Activated naive CD4-positive, alpha-beta T cell treated with anti-CD3 and anti-CD28 coated beads, Interleukin-2, amount 10 ng/mL, durations not matched to agents 7 days and 5 days (primary cell): ENCODE results near the gene ENPP7.

Experiments
- CTCF ChIA-PET: fragments of 350-600 bp; sonication (Branson Sonifier 250); formaldehyde crosslinking; loops from one replicate; lab custom pipeline; 2021; ENCODE audit warnings: antibody characterized with exemption; lab: Charles Lee
- DNase-seq: peaks from one replicate; pipeline ENCODE4 v3.0.0-alpha.2; 2020
- H3K27ac Mint-ChIP-seq: one replicate; pipeline ENCODE4 v1.8.0; 2021; ENCODE audit warnings: mild to moderate bottlenecking, moderate library complexity, mixed read lengths
- H3K27me3 Mint-ChIP-seq: one replicate; pipeline ENCODE4 v1.8.0; 2021; ENCODE audit warnings: mild to moderate bottlenecking, mixed read lengths
- H3K36me3 Mint-ChIP-seq: one replicate; pipeline ENCODE4 v1.8.0; 2021; ENCODE audit warnings: mixed read lengths
- H3K4me1 Mint-ChIP-seq: one replicate; pipeline ENCODE4 v1.8.0; 2021; ENCODE audit warnings: mixed read lengths
- H3K4me3 Mint-ChIP-seq: one replicate; pipeline ENCODE4 v1.8.0; 2021; ENCODE audit warnings: mild to moderate bottlenecking, moderate library complexity, mixed read lengths
- H3K9me3 Mint-ChIP-seq: one replicate; pipeline ENCODE4 v1.8.0; 2021; ENCODE audit warnings: mixed read lengths

ENPP7 gene

DNA sequence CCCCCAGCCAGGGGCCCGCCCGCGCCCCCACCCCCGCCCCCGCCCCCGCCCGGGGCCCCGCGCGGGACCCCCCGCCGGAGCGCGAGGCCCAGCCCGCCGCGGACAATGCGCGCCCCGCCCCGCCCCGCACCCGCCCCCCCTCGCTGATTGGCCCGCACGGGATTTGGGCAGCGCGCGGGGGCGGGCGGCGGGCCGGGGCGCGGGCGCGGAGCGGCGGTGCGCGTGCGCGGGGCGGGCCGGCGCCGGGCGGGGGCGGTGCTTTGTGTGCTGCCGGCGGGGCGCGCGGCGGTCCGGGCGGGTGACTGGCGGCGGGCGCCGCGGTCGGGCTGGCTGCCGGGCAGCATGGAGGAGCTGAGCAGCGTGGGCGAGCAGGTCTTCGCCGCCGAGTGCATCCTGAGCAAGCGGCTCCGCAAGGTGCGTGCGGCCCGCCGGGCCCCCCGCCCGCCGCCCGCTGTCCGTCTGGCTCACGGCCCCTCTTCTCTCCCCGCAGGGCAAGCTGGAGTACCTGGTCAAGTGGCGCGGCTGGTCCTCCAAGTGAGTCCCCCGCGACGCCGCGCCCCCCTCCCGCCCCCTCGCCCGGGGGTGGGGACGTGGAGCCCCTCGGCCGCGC, 47.3 kb downstream of the ENPP7 start, which contains the start of gene CBX2:
CBX2 (plus strand) TSS at position 255 of the 610 bp plus-strand sequence; CDS start at position 343, 88 bp downstream.
- H3K4me3 Mint-ChIP-seq, result peak within 1 kb of the TSS; percentile 85
- peaks cover 83% of the 10 kb centered on the region for H3K27me3 Mint-ChIP-seq

DNA sequence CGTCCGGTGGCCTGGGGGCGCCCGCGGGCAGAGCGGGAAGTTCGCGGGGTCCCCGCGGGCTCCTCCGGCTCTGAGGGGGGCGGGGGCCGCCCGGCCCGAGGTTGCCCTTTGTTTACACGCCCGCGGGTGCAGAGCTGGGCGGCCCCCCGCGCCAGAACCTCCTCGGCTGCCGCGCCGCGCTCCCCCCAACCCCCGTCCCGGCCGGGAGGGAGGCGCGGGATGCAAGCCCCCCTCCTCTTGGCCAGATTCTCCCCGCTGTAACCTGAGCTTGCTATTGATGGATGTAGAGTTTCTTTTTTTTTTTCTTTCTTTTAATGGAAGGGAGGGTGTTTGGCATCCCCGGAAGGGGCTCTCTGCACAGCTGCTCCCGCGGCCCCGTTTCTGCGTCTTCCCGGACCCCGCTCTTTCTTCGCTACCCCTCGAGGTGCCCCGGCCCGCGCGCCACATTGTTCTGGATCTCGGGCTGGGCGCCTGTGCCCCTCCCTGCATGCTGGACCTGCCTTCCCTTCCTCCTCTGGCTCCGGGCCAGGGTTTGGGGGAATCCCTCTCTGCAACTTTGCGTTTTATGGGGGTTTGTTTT, 47.9 kb downstream of the ENPP7 start:
- DNase-seq, result peak; percentile 40
- Mint-ChIP-seq H3K27ac (peak overlapping the region; percentile 60), H3K4me3 (peak overlapping the region; percentile 85), H3K27me3 (peaks cover 80% of the 10 kb centered on the region), H3K4me1 (peaks cover 47% of the 10 kb centered on the region), H3K9me3 (no peaks in the 10 kb centered on the region), H3K36me3 (peaks cover 15% of the 10 kb centered on the region)
- CTCF ChIA-PET, result interaction anchor here (1.9 kb wide), 1 partner anchor 32 kb away, joined by 7 read pairs; no protein-coding TSS in a partner anchor

More for the DNA sequence above, 47.3 kb downstream of the ENPP7 start, which contains the start of gene CBX2:
- Mint-ChIP-seq H3K36me3 (peaks cover 14% of the 10 kb centered on the region), H3K9me3 (no peaks in the 10 kb centered on the region), H3K27ac (peak within 1 kb of the TSS; percentile 60), H3K4me1 (peaks cover 47% of the 10 kb centered on the region)
- CTCF ChIA-PET, result interaction anchor here (1.0 to 1.9 kb wide), 3 partner anchors 19 to 32 kb away, joined by 5 to 7 read pairs (median 7); partner anchors contain the start of gene CBX8
- DNase-seq, result peak; percentile 85

GRCh38 chr17:79779084-79779529, 48.4 kb downstream of the ENPP7 start:
- H3K4me3 Mint-ChIP-seq, result peak overlapping the region; percentile 85
- CTCF ChIA-PET, result interaction anchor here (1.9 kb wide), 1 partner anchor 33 kb away, joined by 7 read pairs; no protein-coding TSS in a partner anchor

DNA sequence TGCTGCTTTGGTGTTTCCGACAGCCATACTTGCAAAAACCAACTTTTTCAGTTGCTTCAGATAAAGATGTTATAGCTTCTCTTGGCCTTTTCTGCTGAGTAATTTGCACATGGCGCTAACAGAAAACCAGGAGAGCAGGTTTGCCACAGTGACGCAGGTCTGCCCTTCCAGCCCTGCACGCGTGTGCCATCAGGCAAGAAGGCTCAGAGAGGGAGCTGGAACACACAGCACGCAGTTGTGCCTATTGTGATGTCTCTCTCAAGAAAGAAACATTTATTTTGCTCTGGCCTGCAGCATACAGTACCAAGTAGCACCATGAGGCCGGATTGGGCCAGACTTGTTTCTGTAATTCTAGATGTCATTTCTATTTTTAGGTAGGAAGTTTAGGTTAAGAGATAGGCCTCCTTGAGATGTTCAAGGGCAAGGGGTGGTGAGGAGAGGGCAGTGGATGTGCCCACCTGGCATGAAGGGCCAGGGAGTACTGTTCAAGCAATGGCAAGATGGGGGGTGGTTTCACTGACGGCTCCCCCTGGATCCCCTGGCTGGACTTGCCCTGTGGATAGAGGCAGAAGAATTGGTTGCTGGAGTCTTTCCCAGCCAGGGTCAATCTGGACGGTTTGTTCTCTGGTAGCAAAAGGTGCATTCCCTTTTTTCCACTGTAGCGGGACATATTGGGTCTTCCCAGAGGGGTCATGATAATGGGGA, 49.1 kb downstream of the ENPP7 start:
- Mint-ChIP-seq H3K4me3 (peak overlapping the region; percentile 85), H3K27ac (no peak overlapping the region)

More at GRCh38 chr17:79779084-79779529, 48.4 kb downstream of the ENPP7 start:
- H3K27ac Mint-ChIP-seq, result no peak overlapping the region
- no peaks in the 10 kb centered on the region for H3K9me3 Mint-ChIP-seq
- H3K27me3 Mint-ChIP-seq, result peaks cover 77% of the 10 kb centered on the region
- H3K36me3 Mint-ChIP-seq, result peaks cover 16% of the 10 kb centered on the region
- H3K4me1 Mint-ChIP-seq, result peaks cover 47% of the 10 kb centered on the region
- no peak for DNase-seq

DNA sequence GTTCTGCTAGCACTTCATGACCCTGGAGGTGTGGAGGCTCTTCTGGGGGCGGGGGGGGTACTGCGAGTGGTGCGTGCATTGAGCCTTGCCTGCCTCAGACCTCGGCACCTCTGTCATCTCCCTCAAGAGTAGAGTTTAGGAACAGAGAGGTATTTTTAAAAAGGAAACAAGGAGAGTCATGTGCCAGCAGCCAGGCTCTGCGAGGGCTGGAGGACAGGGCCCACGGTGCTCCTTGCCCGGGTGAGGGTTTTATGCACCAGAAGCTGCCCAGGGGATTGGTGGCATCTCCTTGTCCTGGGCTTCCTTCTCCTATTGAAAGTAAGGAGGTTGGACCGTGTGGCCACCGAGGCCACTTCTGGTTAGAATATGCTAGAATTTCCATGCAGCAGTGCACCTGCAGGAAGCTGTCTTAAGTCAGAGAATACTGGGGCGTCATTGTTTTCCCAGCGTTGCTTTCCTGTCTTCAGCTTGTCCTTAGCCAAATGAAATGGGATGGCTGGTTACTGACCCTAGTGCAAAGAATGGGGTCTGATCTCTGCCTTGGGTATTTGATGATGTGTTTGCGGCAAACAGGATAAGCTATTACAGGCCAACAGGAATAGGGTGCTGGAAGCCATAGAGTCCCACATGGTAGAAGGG, 50.4 kb downstream of the ENPP7 start:
- H3K4me1 Mint-ChIP-seq, result peaks cover 47% of the 10 kb centered on the region
- peaks cover 16% of the 10 kb centered on the region for H3K36me3 Mint-ChIP-seq
- no peaks in the 10 kb centered on the region for H3K9me3 Mint-ChIP-seq
- CTCF ChIA-PET, result interaction anchor here (0.8 kb wide), 1 partner anchor 189 kb away, joined by 3 read pairs; no protein-coding TSS in a partner anchor
- H3K27ac Mint-ChIP-seq, result no peak overlapping the region
- H3K27me3 Mint-ChIP-seq, result peaks cover 73% of the 10 kb centered on the region
- H3K4me3 Mint-ChIP-seq, result no peak overlapping the region
- DNase-seq, result no peak

More for the DNA sequence above, 49.1 kb downstream of the ENPP7 start:
- CTCF ChIA-PET, result interaction anchor here (1.9 kb wide), 1 partner anchor 33 kb away, joined by 7 read pairs; no protein-coding TSS in a partner anchor
- no peak for DNase-seq
- H3K27me3 Mint-ChIP-seq, result peaks cover 73% of the 10 kb centered on the region
- H3K9me3 Mint-ChIP-seq, result no peaks in the 10 kb centered on the region
- H3K4me1 Mint-ChIP-seq, result peaks cover 47% of the 10 kb centered on the region
- peaks cover 16% of the 10 kb centered on the region for H3K36me3 Mint-ChIP-seq

DNA sequence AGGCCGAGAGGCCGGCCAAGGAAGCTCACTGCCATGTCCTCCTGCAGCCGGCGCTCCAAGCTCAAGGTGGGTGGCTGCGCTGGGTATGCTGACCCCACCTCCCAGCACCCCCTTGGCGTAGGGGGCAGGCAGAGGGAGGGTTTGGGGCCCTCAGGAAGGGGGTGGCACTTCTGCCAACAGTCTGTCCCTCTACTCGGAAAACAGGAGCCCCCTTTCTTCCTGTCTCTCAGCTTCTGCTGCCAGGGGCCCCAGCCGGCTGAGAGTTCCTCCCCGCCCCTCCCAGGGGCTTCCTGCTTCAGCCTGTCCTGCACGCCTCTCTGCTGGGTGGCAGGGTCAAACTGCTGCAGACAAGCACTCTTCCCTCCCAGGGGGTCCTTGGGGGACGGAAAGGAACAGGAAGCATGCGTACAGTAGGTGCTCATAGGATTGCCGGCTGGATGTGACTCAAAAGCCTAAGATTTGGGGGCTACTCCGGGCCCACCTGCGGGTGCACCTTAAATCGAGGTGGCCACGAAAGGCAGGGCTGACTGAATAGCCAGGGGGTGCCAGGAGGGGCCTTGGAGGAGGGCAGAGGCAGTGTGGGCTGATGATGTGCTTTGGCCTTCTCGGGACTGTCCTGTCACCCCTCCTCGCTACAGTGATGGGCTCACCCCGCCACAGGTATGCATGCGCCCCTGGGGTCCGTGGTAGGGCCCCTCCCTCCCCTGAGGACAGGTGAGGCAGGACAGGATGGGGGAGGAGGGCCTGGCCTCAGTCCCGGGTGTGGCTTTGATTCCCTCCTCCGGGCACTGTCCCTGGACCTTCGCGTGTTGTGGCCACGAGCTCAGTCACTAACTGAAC, 51.2 kb downstream of the ENPP7 start:
- DNase-seq, result no peak
- peaks cover 73% of the 10 kb centered on the region for H3K27me3 Mint-ChIP-seq
- peaks cover 16% of the 10 kb centered on the region for H3K36me3 Mint-ChIP-seq
- CTCF ChIA-PET, result interaction anchor here (0.8 kb wide), 1 partner anchor 189 kb away, joined by 3 read pairs; no protein-coding TSS in a partner anchor
- H3K9me3 Mint-ChIP-seq, result no peaks in the 10 kb centered on the region
- peaks cover 40% of the 10 kb centered on the region for H3K4me1 Mint-ChIP-seq
- H3K4me3 Mint-ChIP-seq, result no peak overlapping the region
- no peak overlapping the region for H3K27ac Mint-ChIP-seq

GRCh38 chr17:79783891-79784290, 53.1 kb downstream of the ENPP7 start:
- DNase-seq, result no peak
- H3K9me3 Mint-ChIP-seq, result no peaks in the 10 kb centered on the region
- peaks cover 31% of the 10 kb centered on the region for H3K4me1 Mint-ChIP-seq
- no peak overlapping the region for H3K27ac Mint-ChIP-seq
- H3K27me3 Mint-ChIP-seq, result peaks cover 81% of the 10 kb centered on the region
- H3K4me3 Mint-ChIP-seq, result no peak overlapping the region
- peaks cover 12% of the 10 kb centered on the region for H3K36me3 Mint-ChIP-seq
- CTCF ChIA-PET, result no interaction called here

DNA sequence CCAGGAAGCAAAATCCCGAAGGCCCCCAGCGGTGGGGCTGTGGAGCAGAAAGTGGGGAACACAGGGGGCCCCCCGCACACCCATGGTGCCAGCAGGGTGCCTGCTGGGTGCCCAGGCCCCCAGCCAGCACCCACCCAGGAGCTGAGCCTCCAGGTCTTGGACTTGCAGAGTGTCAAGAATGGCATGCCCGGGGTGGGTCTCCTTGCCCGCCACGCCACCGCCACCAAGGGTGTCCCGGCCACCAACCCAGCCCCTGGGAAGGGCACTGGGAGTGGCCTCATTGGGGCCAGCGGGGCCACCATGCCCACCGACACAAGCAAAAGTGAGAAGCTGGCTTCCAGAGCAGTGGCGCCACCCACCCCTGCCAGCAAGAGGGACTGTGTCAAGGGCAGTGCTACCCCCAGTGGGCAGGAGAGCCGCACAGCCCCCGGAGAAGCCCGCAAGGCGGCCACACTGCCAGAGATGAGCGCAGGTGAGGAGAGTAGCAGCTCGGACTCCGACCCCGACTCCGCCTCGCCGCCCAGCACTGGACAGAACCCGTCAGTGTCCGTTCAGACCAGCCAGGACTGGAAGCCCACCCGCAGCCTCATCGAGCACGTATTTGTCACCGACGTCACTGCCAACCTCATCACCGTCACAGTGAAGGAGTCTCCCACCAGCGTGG, 53.7 kb downstream of the ENPP7 start:
- Mint-ChIP-seq H3K27me3 (peaks cover 81% of the 10 kb centered on the region), H3K27ac (no peak overlapping the region), H3K9me3 (no peaks in the 10 kb centered on the region), H3K36me3 (peaks cover 12% of the 10 kb centered on the region), H3K4me1 (peaks cover 26% of the 10 kb centered on the region), H3K4me3 (no peak overlapping the region)
- DNase-seq, result no peak
- CTCF ChIA-PET, result no interaction called here

DNA sequence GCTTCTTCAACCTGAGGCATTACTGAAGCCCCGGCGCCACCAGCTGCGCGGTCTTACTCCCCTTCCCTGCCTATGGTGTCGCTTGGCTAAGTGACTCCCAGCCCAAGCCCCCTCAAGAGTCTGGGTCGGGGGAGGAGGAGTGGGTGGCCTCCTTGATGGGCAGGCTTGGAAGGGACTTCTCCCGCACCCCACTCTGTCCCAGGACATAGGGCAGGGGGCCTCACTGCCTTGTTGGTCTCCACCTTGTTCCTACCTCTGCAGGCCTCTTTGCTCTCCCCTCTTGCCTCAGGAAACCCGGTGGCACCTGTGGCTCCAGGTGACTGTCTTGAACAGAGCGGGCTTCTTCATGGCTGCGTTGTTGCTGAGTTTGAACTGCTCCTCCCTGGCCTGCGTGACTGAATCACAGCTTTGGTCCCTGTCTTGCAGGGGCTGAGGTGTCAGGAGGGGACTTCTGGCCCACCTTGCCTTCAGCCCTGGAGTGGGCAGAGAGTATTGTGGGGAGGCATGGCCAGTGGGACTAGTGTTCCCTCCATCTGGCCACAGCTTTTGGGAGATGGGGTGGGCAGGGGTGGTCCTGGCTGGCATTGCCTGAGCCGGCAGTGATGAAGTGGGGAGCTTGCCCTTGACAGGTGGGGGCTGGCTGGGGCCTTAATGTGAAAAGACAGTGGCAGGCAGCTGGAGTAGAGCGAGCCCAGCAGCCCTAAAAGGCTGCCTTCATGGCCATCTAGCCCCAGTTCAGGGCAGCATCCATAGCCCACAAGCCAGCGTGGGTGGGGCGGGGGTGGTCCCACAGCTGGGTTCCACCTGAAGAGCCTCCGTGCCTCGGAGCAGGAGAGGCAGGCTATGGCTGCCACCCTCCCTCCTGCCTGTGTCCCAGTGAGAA, 54.5 kb downstream of the ENPP7 start:
- CTCF ChIA-PET, result no interaction called here
- Mint-ChIP-seq H3K27ac (no peak overlapping the region), H3K27me3 (peaks cover 81% of the 10 kb centered on the region), H3K4me3 (no peak overlapping the region), H3K4me1 (peaks cover 19% of the 10 kb centered on the region), H3K36me3 (peaks cover 6% of the 10 kb centered on the region), H3K9me3 (no peaks in the 10 kb centered on the region)
- DNase-seq, result no peak

GRCh38 chr17:79785900-79786810, 55.4 kb downstream of the ENPP7 start:
- Mint-ChIP-seq H3K36me3 (peaks cover 5% of the 10 kb centered on the region), H3K9me3 (no peaks in the 10 kb centered on the region), H3K27ac (no peak overlapping the region), H3K4me3 (no peak overlapping the region), H3K4me1 (peaks cover 18% of the 10 kb centered on the region), H3K27me3 (peaks cover 81% of the 10 kb centered on the region)
- DNase-seq, result no peak
- CTCF ChIA-PET, result interaction anchor here (1.0 to 1.2 kb wide), 2 partner anchors 39 to 184 kb away, joined by 4 to 5 read pairs; no protein-coding TSS in a partner anchor

GRCh38 chr17:79786930-79787643, 56.3 kb downstream of the ENPP7 start:
- Mint-ChIP-seq H3K4me1 (peaks cover 10% of the 10 kb centered on the region), H3K27ac (no peak overlapping the region), H3K9me3 (no peaks in the 10 kb centered on the region), H3K27me3 (peaks cover 85% of the 10 kb centered on the region), H3K4me3 (no peak overlapping the region), H3K36me3 (peaks cover 5% of the 10 kb centered on the region)
- no peak for DNase-seq
- CTCF ChIA-PET, result interaction anchor here (1.0 to 1.2 kb wide), 2 partner anchors 40 to 183 kb away, joined by 4 to 5 read pairs; no protein-coding TSS in a partner anchor
